HepG2 (cell line): ENCODE measurements around the gene RAC3. TPM values are rescaled to one million over a fixed set of nuclear protein-coding genes. Genes with fewer than 3 reads are reported as not detected.
A peak's percentile ranks its signal among the peaks of the same experiment; 100 is the strongest.

Source experiments
- ATF7-NPFF ChIP-seq: sonication (generic); formaldehyde crosslinking; IDR thresholded peaks from 2 replicates; pipeline ENCODE4 v1.8.1; 2023; ENCODE audit warnings: mild to moderate bottlenecking, low read depth, missing genetic modification reagents, moderate library complexity
- CCDC6 ChIP-seq: sonication (generic); formaldehyde crosslinking; IDR thresholded peaks from 2 replicates; pipeline ENCODE4 v1.8.1; 2022; ENCODE audit warnings: mild to moderate bottlenecking, missing genetic modification reagents, moderate library complexity
- FOXA3 ChIP-seq: IDR thresholded peaks from 2 replicates; pipeline ENCODE4 v1.6.1; 2016; ENCODE audit warnings: missing genetic modification reagents, missing compliant biosample characterization
- HNRNPH1 ChIP-seq: fragments of 200-400 bp; formaldehyde crosslinking; optimal IDR thresholded peaks from 2 replicates; pipeline ENCODE3; 2017; ENCODE audit warnings: mild to moderate bottlenecking, low read depth, low read length
- HOXA9 ChIP-seq: sonication (generic); formaldehyde crosslinking; IDR thresholded peaks from 2 replicates; pipeline ENCODE4 v1.8.1; 2022; ENCODE audit warnings: missing genetic modification reagents, mild to moderate bottlenecking, moderate library complexity, borderline replicate concordance
- JDP2 ChIP-seq: sonication (generic); formaldehyde crosslinking; IDR thresholded peaks from 2 replicates; pipeline ENCODE4 v1.8.1; 2022; ENCODE audit warnings: missing genetic modification reagents, borderline replicate concordance
- KLF12 ChIP-seq: sonication (generic); formaldehyde crosslinking; IDR thresholded peaks from 2 replicates; pipeline ENCODE4 v1.4.0; 2020; ENCODE audit warnings: missing genetic modification reagents, borderline replicate concordance
- MAFG ChIP-seq: sonication (generic); formaldehyde crosslinking; IDR thresholded peaks from 2 replicates; pipeline ENCODE4 v1.5.1; 2020; ENCODE audit warnings: mild to moderate bottlenecking, missing genetic modification reagents
- RFXAP ChIP-seq: sonication (generic); formaldehyde crosslinking; IDR thresholded peaks from 2 replicates; pipeline ENCODE4 v1.4.0; 2020; ENCODE audit warnings: missing genetic modification reagents, borderline replicate concordance
- TCF12 ChIP-seq, 2 experiments: fragments of 450-650 bp in 1 of 2; sonication (generic) in 1 of 2; formaldehyde crosslinking in 1 of 2; IDR thresholded peaks; 2 replicates each; pipeline versions ENCODE4 v1.6.1 to v1.8.0; 2017 to 2022; ENCODE audit warnings: antibody characterized with exemption in 1 of 2, mild to moderate bottlenecking in 1 of 2, missing genetic modification reagents in 1 of 2, moderate library complexity in 1 of 2
- TRIM24 ChIP-seq: sonication (generic); formaldehyde crosslinking; IDR thresholded peaks from 2 replicates; pipeline ENCODE4 v1.8.0; 2022; ENCODE audit warnings: mild to moderate bottlenecking, missing genetic modification reagents
- ZBTB21 ChIP-seq: sonication (generic); formaldehyde crosslinking; IDR thresholded peaks from 2 replicates; pipeline ENCODE4 v1.4.0; 2020; ENCODE audit warnings: missing genetic modification reagents
- ZFP62 ChIP-seq: sonication (generic); formaldehyde crosslinking; IDR thresholded peaks from 2 replicates; pipeline ENCODE4 v1.4.0; 2020; ENCODE audit warnings: missing genetic modification reagents
- ZNF251 ChIP-seq: sonication (generic); formaldehyde crosslinking; IDR thresholded peaks from 2 replicates; pipeline ENCODE4 v1.9.0; 2021; ENCODE audit warnings: mild to moderate bottlenecking, missing genetic modification reagents
- ZNF644 ChIP-seq: IDR thresholded peaks from 2 replicates; pipeline ENCODE4 v1.6.1; 2016; ENCODE audit warnings: low read depth
- ZNF660 ChIP-seq: sonication (generic); formaldehyde crosslinking; IDR thresholded peaks from 2 replicates; pipeline ENCODE4 v1.5.1; 2020; ENCODE audit warnings: mild to moderate bottlenecking, low read depth, missing genetic modification reagents, borderline replicate concordance
- polyA plus RNA-seq, 8 experiments: library from polyadenylated mRNA; depleted of rRNA in 3 of 8; stranded (reverse) in 7 of 8; unstranded in 1 of 8; fragments of >200 nt; fragmentation: Illumina TruSeq in 4 of 8; extraction: Trizol in 4 of 8; gene quantifications; 2 replicates each; pipeline versions ENCODE4 v1.2.1 to v1.2.3, GENCODE V29; 2011 to 2016; ENCODE audit warnings: low read depth in 4 of 8, missing spikeins in 1 of 8, mixed read lengths in 1 of 8; ENCODE audit not compliant: insufficient read depth in 1 of 8
- total RNA-seq, 5 experiments: library from RNA; depleted of rRNA; stranded (reverse); fragments of >200 nt; fragmentation: Illumina TruSeq; extraction: Trizol; gene quantifications; 2 replicates each; pipeline ENCODE4 v1.2.3, GENCODE V29; 2016; ENCODE audit warnings: low read depth in 1 of 5
- TF ChIP-seq, protein P1 (sequence below): sonication (generic); formaldehyde crosslinking; IDR thresholded peaks from 2 replicates; pipeline ENCODE4 v1.5.1; 2020; ENCODE audit warnings: mild to moderate bottlenecking, missing genetic modification reagents, moderate library complexity
- TF ChIP-seq, protein P2 (sequence below): sonication (generic); formaldehyde crosslinking; IDR thresholded peaks from 2 replicates; pipeline ENCODE4 v1.8.0; 2022; ENCODE audit warnings: missing genetic modification reagents, mild to moderate bottlenecking, moderate library complexity, borderline replicate concordance
- TF ChIP-seq, protein P3 (sequence below): sonication (generic); formaldehyde crosslinking; IDR thresholded peaks from 2 replicates; pipeline ENCODE4 v1.5.0; 2020; ENCODE audit warnings: missing genetic modification reagents
- TF ChIP-seq, protein P4 (sequence below): sonication (generic); formaldehyde crosslinking; IDR thresholded peaks from 2 replicates; pipeline ENCODE4 v1.5.0; 2020; ENCODE audit warnings: mild to moderate bottlenecking, missing genetic modification reagents, moderate library complexity

RAC3 gene
- total and polyA plus RNA-seq, 2 of the 13 experiments (the other 11 are each of a cell fraction or from before 2014, with no cell fraction given), result 10.5 to 21.3 TPM

DNA sequence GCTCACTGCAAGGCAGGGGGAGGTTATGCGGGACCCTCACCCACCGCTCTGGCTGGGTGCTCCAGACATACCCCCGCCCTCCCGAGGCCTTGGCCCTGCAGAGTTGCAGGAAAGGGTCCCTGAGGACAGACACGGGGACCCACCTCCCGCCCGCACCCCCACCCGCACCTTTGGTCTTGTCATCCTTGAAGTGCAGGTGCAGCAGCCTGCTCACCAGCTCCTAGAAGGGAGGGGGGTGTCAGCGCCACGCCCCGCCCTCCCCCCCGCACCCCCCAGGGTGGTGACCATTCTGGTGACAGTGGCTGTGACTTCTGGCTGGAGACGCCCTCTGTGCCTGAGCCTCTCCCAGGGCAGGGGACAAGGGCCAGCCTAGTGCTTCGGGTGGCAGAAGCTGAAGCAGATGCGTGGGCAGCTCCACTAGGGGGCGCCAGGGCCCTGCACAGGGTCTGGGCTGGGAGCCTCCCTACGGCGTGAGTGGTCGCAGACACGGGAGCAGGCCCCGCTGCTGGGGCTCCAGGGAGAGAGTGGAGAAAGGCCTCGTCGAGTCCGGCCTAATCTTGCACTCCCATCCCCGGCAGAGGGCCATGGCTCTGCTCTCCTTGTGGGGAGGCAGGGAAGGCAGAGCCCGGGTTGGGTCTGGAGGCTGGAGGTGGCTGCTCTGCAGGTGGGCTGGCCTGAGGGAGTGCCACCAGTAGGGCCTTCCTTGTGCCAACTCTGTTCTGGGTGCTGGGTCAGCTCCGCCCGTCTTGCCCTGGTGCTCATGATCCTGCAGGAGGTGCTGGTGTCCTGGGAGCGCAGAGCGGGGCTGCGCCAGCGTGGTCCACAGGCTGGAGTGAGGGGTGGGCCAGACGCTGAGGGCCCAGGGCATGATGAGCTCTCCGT is 11.5 kb upstream of the RAC3 start (continued):
- TF ChIP-seq, protein P1, sequence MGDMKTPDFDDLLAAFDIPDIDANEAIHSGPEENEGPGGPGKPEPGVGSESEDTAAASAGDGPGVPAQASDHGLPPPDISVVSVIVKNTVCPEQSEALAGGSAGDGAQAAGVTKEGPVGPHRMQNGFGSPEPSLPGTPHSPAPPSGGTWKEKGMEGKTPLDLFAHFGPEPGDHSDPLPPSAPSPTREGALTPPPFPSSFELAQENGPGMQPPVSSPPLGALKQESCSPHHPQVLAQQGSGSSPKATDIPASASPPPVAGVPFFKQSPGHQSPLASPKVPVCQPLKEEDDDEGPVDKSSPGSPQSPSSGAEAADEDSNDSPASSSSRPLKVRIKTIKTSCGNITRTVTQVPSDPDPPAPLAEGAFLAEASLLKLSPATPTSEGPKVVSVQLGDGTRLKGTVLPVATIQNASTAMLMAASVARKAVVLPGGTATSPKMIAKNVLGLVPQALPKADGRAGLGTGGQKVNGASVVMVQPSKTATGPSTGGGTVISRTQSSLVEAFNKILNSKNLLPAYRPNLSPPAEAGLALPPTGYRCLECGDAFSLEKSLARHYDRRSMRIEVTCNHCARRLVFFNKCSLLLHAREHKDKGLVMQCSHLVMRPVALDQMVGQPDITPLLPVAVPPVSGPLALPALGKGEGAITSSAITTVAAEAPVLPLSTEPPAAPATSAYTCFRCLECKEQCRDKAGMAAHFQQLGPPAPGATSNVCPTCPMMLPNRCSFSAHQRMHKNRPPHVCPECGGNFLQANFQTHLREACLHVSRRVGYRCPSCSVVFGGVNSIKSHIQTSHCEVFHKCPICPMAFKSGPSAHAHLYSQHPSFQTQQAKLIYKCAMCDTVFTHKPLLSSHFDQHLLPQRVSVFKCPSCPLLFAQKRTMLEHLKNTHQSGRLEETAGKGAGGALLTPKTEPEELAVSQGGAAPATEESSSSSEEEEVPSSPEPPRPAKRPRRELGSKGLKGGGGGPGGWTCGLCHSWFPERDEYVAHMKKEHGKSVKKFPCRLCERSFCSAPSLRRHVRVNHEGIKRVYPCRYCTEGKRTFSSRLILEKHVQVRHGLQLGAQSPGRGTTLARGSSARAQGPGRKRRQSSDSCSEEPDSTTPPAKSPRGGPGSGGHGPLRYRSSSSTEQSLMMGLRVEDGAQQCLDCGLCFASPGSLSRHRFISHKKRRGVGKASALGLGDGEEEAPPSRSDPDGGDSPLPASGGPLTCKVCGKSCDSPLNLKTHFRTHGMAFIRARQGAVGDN (CRISPR knock-in tag), result peak; percentile 79
- TF ChIP-seq ZNF660 (CRISPR knock-in tag) (no peak), KLF12 (CRISPR knock-in tag) (no peak), FOXA3 (CRISPR knock-in tag) (0 out of 2 replicates have a peak, but pooled peaks have one; percentile 39), CCDC6 (no peak; the same call in 1 of the 2 replicates), RFXAP (no peak), ZNF251 (CRISPR knock-in tag) (no peak), TRIM24 (CRISPR knock-in tag) (no peak), ZNF644 (no peak), ATF7-NPFF (no peak), MAFG (no peak), JDP2 (CRISPR knock-in tag) (no peak), TCF12 (IDR thresholded peaks at IDR 0.05) (no peak), TCF12 (CRISPR knock-in tag; IDR thresholded peaks at IDR 0.05) (no peak; the same call in 1 of the 2 replicates), ZBTB21 (CRISPR knock-in tag) (no peak), HNRNPH1 (peak; percentile 74), ZFP62 (CRISPR knock-in tag) (no peak), HOXA9 (no peak)
- TF ChIP-seq, protein P2, sequence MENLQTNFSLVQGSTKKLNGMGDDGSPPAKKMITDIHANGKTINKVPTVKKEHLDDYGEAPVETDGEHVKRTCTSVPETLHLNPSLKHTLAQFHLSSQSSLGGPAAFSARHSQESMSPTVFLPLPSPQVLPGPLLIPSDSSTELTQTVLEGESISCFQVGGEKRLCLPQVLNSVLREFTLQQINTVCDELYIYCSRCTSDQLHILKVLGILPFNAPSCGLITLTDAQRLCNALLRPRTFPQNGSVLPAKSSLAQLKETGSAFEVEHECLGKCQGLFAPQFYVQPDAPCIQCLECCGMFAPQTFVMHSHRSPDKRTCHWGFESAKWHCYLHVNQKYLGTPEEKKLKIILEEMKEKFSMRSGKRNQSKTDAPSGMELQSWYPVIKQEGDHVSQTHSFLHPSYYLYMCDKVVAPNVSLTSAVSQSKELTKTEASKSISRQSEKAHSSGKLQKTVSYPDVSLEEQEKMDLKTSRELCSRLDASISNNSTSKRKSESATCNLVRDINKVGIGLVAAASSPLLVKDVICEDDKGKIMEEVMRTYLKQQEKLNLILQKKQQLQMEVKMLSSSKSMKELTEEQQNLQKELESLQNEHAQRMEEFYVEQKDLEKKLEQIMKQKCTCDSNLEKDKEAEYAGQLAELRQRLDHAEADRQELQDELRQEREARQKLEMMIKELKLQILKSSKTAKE (CRISPR knock-in tag), result no peak
- TF ChIP-seq, protein P3, sequence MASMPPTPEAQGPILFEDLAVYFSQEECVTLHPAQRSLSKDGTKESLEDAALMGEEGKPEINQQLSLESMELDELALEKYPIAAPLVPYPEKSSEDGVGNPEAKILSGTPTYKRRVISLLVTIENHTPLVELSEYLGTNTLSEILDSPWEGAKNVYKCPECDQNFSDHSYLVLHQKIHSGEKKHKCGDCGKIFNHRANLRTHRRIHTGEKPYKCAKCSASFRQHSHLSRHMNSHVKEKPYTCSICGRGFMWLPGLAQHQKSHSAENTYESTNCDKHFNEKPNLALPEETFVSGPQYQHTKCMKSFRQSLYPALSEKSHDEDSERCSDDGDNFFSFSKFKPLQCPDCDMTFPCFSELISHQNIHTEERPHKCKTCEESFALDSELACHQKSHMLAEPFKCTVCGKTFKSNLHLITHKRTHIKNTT (CRISPR knock-in tag), result no peak
- TF ChIP-seq, protein P4, sequence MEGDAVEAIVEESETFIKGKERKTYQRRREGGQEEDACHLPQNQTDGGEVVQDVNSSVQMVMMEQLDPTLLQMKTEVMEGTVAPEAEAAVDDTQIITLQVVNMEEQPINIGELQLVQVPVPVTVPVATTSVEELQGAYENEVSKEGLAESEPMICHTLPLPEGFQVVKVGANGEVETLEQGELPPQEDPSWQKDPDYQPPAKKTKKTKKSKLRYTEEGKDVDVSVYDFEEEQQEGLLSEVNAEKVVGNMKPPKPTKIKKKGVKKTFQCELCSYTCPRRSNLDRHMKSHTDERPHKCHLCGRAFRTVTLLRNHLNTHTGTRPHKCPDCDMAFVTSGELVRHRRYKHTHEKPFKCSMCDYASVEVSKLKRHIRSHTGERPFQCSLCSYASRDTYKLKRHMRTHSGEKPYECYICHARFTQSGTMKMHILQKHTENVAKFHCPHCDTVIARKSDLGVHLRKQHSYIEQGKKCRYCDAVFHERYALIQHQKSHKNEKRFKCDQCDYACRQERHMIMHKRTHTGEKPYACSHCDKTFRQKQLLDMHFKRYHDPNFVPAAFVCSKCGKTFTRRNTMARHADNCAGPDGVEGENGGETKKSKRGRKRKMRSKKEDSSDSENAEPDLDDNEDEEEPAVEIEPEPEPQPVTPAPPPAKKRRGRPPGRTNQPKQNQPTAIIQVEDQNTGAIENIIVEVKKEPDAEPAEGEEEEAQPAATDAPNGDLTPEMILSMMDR (CRISPR knock-in tag), result peak; percentile 96
